Tongue (tissue), 2 donors: ENCODE data around the gene SORBS1. TPM values are rescaled to one million over a fixed set of nuclear protein-coding genes. Genes with fewer than 3 reads are reported as not detected.
A peak's percentile ranks its signal among the peaks of the same experiment; 100 is the strongest.

ENCODE experiments used
- DNase-seq: peaks from one replicate; pipeline ENCODE4 v3.0.0-alpha.2; 2015
- total RNA-seq: library from RNA; depleted of rRNA; stranded (reverse); fragments of >200 nt; gene quantifications from one replicate; pipeline ENCODE4 v1.2.3, GENCODE V29; 2014

Gene SORBS1
- 74.8 TPM for total RNA-seq

DNA sequence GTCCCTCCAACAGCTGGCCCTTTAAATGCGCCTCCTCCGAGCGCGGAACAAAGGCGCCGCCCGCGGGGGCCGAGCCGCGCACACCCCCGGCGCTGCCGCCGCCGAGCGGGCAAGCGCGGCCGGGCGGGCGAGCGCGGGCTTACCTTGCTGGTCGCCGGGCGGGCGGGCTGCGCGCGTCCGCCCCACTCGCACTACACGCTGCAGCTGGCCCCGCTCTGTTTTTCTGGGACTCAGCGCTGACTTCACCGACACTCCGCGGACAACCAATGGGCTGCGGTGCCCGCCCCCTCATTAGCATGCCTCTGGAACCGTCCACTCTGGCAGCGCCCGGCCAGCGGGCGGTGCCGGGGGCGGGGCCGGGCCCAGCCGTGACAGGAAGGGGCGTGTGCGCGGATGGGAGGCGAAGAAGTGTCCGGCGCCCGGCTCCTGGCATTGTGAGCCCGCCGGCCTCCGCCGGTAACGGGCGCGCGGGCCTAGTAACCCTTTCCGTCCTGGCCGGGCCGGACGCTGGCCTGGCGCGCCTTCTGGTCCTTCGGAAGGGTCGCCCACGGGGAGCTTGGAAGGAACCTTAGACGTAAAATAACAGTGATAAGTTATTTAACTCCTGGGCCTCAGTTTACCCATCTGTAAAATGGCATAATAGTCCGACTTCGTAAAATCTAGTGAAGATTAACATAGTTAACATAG, at the start of gene SORBS1:
Gene SORBS1, minus strand, starts transcription at position 195 of the 687 bp plus-strand sequence. CDS start 120,236 bp downstream, outside the sequence.
- DNase-seq = peak; percentile 98

DNA sequence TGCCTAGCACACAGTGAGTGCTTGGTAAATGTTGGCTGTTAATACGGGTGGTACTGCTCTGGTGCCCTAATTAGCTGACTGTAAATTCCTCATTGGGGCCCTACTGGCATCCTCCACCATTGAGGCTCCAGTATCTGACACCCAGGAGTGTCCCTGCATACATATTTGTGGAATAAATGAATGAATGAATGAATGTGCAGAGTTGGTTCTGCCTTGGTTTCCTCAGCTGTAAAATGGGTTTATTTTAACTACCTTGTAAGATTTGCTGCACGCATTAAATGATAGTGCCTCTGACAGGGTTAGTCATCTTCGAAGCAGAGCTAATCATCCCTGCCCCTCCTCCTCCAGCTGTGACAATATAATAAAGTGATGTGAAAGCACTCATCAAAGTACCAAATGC, 49.6 kb upstream of the SORBS1 start:
- DNase-seq = no peak

DNA sequence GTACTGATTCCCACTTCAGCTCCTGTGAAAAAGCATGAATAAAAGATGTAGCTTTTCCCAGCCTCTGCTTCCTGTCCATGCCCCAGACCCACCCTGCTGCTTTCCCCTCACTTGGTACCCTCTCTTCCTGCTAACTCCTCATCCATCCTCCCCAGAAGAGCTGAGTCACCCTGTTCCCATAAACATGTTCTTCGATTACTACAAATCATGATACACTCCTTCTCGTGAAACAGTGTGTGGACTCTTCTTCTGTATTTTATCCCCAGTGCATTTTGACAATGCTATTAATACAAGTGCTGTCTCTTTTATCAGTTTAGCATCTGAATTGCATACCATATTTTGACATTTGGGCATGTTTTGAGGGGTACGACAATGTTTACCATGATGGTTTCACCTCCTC, 45.8 kb upstream of the SORBS1 start:
- DNase-seq = no peak

DNA sequence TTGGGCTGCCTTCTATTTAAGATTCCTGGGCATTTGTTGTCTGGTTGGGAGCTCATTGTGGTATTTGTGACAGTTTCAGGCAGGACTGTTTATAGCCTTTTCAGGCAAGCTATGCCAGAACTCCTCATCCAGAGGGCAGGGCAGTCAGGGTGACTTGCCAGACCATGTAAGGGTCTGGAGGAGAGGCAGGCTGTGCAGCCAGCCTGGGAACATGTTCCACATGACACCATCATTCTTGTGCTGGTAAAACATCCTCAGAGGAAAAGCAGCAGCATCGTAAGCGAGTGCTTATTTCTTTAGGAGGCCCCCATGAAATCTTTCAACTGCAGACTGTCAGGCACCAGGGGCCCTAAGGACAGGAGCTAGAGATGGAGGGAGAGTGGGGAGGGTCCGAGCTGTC, 44.0 kb upstream of the SORBS1 start:
- no peak for DNase-seq

DNA sequence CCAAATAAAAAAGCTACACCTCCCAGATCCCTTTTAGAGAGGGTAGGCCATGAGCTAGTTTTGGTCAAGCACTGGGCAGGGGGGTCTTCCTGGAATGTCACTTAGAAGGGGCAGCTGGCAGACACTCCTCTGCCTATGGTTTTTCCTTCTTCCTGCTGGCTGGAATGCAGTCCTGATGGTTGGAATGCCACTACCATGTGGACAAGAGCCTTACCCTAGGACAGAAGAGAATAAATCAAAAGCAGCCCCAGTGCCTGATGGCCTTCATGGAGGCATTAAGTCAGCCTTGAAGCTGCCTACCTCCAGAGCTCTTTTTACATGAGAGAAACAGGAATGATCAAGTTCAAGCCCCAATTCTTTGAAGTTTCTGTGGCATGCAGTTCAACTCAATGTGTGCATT, 43.5 kb upstream of the SORBS1 start:
- no peak for DNase-seq

DNA sequence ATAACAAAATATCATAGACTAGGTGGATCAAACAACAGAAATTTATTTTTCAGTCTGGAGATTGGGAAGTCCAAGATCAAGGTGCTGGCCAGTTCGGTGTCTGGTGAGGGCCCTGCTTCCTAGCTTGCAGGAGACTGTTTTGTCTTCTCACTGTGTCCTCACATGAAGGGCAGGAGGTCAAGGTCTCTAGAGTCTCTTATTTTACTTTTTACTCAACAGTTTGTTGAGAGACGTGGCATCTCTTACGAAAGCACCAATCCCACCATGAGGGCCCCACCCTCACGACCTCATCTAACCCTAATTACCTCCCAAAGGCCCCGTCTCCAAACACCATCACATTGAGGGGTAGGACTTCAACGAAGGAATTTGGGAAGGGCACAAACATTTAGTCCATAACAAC, 41.2 kb upstream of the SORBS1 start:
- DNase-seq = no peak

DNA sequence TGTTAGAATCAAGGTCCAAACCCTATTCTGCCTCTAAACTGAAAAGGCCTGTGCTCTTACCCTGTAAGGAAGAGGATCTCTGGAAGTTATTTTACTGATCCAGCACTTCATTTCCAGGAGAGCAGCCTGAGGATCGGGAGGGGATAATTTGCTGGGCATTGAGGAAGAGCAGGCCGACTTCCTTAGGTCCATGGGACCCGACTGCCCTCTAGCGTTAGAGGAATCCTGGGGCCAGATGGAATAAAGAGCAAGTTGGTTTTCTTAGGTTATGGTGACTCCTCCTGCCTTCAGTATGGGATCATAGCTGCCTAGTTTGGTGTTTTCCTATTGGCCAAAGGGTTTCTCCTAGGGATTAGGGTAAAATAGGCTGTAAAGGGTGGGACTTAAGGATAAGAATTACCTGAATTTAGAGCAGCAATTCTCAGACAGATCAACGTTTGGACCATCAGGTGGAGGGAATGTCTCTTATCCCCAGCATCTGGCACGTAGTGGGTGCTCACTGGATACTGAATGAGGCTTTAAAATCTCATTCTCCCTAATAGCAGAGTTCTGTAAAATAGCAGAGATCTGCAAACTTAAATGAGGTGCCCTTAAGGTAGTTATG, 40.0 kb upstream of the SORBS1 start:
- peak; percentile 95 for DNase-seq

DNA sequence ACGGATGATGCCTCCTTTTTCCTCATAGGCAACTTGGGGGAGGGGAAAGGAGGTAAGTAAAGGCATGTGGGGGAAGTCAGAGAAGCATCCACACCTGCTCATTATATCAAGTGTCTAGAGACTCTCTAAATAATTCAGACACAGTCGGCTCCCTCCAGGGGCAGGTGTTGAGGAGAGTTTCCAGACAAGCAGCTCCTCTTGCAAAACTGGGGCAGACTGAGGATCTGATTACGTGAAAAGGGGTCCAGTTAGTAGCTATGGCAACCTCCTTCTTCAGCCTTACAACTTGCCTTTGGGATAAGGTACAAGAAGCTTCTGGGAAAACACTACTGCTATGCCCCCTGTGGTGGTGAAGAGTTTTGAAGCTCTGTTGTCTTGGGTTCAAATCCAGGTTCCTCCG, 39.0 kb upstream of the SORBS1 start:
- DNase-seq = no peak

DNA sequence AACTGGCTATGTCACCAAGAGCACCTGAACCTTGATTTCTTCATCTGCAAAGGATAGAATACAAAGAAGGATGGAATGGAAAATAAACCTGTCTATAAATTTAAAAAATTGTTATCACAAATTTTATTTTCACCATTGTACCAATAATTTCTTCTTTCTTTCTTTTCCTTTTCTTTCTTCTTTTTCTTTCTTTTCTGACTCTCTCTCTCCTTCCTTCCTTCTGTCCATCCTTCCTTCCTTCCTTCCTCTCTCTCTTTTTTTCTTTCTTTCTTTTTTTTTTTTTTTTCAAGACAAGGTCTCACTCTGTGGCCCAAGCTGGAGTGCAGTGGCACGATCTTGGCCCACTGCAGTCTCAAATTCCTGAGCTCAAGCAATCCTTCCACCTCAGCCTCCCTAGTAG, 36.6 kb upstream of the SORBS1 start:
- DNase-seq = no peak

DNA sequence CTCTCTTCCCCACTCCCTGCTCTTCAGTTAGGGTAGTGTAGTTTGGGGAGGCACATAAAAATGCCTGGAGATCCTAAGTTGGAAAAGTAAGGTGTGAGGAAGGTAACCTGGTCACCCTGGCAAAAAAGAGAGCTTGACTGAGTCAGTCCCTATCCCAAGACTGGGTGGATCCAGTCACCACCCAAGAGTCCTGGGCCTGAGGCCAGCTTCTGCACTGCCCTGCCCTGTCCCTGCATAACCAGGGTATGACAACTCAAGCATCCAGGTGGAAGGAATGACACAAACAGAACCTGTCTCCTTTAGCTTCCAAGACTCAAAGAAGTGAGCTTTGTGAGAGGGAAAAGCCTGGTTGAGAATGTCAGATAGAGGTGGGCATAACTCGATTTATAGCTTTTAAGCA, 26.9 kb upstream of the SORBS1 start:
- no peak for DNase-seq

DNA sequence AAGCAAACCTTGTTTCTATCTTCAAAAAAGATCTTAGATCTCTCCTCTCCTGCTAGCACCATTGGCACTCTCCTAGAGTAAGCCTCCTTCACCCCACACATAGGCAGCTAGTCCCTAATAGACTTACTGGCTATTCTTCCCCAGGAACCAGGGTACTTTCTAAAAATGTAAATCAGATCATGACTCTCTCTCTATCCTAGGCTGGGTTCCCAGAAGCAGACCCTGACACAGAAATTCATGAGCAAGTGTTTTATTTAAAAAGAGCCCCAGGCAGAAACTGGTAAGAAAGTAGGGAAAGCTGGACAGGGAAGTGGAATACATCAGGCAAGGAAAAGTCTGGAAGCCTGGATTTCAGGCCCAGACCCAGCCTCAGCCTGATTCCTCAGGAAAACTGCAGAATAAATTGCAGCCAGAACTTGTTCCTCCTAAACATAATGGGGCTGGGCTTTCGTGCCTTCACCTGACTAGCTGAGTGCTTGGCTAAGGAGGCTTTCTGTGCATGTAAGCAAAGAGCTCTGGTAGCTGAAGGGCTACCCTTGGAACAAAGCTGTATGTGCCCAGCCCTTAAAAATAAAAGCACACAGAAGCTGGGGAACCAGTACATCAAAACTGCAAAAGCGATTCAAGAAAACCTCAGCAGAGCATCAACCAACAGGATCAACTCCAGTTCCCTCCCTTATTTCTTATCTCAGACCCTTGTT, 18.8 kb upstream of the SORBS1 start:
- no peak for DNase-seq

DNA sequence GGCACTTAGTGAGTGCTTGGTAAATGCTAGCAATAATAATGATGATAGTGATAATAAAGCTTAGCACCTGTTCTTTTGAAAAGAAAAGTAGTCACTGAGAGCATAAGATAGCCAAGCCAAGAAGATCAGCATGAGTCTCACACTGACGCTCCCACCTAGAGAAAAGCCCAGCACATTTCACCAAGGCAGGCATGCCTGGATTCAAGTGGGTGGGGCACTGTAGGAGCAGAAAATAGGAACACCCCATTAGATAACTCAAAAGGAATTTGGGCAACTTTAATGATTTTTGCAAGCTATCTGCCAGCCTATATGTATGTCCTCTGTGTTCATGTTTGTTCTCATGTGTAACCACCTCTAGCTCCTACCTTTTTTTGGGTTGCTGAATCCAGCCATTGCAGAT, 18.1 kb upstream of the SORBS1 start:
- DNase-seq = no peak

DNA sequence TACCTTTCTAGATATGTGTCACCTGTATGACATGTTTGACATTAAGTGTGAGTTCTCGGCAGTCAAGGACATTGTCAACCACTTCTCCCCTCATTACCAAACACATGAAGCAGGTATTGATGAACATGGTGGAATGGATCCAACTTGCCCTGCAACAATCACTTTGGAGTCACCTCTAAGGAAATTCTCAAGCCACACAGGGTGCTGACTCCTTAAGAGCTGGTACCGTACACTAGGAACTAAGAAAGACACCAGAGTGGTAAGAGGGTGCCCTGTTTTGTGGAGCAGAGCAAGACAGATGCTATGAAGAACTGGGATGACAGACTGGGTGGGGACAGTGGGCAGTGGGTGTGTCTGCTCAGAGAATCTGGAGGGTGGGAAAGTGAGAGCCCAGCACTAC, 17.4 kb upstream of the SORBS1 start:
- no peak for DNase-seq

DNA sequence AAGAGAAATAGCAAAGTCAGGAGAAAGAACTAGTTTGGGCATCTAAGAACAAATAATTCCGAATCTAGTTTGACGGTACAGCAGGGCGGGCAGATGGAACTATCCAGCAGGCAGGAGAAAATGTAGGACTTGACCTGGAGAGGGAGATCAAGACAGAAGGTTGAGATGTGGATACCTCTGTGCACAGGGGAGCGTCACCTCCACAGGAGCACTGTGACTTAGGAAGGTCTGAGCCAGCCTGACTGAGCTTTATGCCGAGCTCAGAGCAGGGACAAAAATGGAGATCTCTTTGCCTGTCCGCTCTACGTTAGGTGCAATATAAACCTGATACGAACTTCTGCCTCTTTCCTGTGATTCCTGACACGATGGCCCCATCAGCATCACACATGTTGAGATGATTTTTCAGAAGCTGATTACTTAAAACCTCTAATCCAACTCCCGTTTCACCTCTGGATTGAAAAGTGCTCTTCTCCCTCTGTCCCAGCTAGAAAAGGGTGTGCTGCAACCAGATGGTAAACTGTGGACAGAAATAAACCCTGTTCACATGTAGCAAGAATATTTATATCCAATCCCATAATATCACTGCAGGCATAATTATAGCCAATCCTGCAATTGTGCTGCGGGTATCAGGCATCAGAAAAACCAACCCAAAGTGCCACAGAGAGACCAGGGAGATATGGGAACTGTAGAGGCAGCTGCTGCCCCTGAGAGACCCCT, 13.6 kb upstream of the SORBS1 start:
- no peak for DNase-seq

DNA sequence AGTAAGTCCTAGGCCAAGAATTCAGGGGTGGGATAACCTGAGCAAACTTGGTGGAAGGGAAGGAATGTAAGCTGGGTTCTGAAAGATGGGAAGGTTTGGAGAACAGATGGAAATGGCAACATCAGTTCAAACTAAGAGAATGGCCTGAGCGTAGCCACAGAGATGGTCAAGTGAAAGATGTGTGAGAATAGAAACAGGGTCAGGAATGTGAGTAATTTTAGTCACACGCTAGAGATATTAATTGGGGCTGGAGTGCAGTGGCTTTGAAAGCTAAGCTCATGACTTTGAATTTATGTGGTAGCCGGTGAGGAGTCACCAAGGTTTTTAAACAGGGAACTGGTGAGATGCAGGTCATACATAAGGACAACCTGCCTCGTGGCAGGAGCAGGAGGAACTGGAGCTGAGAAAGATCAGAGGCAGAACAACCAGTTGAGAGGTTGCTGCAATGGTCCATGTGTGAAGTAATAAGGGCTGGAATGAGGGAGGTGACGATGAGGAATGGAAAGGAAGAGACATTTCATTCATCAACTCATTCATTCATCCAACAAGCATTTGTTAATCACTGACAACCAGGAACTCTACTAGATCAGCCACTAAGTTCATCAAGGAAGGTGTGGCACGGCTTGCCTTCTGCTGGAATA, 12.9 kb upstream of the SORBS1 start:
- DNase-seq = no peak

DNA sequence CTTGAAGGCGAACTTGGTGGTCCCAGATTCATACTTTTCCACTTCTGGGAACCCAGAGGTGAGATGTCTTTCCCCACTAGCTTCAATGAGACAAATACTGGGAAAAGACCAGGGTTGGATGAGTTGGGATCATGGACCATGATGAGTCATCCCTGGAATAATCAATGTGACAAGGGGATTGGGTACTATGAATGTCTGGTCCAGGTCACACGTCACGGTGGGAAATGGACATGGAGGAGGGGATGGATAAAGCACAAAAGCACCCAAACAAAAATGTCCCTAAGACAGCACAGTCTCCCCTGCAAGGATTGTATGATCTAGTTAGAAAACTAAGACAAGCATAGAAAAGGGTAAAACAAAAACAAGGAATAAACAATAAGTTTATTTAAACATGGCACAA, 12.4 kb upstream of the SORBS1 start:
- DNase-seq = no peak

DNA sequence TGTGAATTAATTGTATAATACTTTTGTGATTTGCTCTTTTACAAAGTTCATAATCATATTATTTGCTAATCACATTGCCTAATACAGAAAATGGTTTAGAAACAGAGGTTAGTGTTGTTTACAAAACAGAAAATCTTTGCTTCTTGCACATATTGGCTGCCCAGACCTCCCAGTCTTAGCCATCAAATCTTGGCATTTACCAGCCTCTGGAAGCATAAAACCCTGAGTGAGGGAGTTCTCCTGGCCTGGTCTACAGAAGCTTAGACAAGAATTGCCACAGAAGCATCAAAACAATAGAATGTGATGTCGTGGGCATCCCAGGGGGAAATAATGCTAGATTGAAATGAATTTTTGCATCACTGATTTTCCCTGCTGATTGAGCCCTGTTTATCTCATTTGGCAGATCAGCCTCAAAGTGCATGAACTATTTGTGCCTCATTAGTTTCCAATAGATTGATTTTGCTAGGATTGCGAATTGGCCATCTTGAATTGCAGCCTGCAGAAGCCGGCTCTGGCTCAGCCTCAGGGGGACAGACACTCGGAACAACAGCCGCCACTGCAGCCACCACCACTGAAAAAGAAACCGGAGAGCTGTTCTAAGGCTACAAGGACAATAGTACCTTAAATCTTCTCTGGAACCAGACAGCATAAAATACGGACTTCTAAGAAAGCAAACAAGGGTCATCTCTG, 11.1 kb upstream of the SORBS1 start:
- no peak for DNase-seq

DNA sequence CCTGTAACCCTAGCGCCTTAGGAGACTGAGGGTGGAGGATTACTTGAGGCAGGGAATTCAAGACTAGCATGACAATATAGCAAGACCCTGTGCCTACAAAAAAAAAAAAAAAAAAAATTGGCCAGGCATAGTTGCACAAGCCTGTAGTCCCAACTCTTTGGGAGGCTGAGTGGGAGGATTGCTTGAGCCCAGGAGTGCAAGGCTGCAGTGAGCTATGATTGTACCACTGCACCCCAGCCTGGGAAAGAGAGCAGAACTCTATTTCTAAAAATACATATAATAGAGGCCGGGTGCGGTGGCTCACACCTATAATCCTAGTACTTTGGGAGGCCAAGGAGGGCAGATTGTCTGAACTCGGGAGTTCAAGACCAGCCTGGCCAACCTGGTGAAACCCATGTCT, 10.2 kb upstream of the SORBS1 start:
- no peak for DNase-seq

DNA sequence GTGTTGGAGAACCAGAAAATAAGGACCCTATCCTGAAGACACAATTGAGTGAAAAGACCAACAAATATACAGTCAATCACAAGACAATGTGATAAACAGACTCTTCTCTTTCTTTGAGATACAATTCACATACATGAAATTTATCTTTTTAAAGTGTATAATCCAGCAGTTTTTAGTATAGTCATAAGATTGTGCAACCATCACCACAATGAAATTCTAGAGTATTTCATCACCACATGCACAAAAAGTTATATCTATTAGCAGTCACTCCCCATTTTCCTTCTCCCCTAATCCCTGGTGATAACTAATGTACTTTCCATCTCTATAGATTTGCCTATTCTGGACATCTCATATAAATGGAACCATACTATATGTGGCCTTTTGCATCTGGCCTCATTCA, 8.2 kb upstream of the SORBS1 start:
- no peak for DNase-seq

DNA sequence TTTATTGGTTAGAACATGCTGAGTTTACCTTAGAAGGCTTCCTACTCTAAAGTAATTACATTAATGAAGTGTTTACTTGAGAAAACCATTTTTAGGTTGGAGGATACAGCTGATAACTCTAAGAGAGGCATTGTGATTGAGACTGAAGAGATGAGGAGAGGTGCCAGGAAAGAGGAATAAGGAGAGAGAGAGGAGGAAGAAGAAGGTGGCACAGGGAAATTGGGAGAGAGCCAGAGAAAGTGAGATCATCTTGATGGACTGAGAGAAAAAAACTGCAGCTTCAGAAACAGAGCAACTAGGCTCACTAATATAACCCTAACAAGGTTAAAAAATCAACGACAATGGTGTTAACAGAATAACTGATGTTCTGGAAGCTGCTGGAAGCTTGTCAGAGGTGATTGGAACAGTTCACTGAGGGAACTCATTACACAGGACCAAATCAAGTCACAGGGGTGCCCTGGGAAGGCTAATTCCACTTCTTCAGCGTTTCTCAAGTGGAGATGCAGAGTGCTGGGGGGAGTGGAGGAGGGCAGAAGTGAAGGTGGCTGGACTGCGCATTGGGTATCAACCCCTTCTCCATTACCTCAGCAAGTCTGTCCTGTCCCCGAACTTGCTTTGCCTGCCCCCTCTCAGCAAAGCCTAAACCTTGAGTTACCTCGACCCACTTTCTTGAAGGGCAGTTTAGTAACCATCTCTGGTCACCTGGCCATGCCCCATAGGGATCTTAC, 6.9 kb upstream of the SORBS1 start:
- no peak for DNase-seq

DNA sequence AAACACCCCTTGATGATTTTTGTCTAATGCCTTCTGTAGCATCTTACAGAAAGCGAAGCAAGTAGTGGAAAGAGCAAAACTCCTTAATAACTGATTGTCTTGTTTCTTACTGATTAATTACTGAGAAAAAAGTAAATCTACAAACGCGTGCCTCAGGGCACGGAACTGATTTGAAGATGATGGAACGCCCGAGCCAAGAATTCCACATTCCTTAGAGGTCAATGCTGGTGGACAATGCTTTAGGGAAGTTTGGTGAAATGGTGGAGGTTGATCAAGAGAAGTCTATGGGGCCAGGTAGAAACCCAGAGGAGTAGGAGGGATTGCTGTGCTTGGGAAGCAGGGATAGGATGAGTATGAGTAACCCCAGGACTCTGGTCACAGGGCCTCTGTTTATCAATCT, 5.0 kb upstream of the SORBS1 start:
- no peak for DNase-seq
